HepG2 (cell line): ENCODE results near the gene S100A11. TPM values are rescaled to one million over a fixed set of nuclear protein-coding genes. Genes with fewer than 3 reads are reported as not detected.

Experiments
- ATM ChIP-seq: fragments of 450-650 bp; IDR thresholded peaks from 2 replicates; pipeline ENCODE4 v1.7.1; 2017; ENCODE audit warnings: mild to moderate bottlenecking, borderline replicate concordance
- EP300 ChIP-seq, 3 experiments: sonication (generic) in 1 of 3; formaldehyde crosslinking in 1 of 3; IDR thresholded peaks; 2 replicates each; pipeline versions ENCODE4 v1.5.1 to v1.6.1; 2011 to 2020; ENCODE audit warnings: low read depth in 2 of 3, low read length in 2 of 3, borderline replicate concordance in 1 of 3, improper control_type of control experiment in 1 of 3, mild to moderate bottlenecking in 1 of 3, missing genetic modification reagents in 1 of 3, moderate library complexity in 1 of 3
- ETV5 ChIP-seq: IDR thresholded peaks from 2 replicates; pipeline ENCODE4 v1.6.1; 2018; ENCODE audit warnings: missing biosample characterization, missing genetic modification reagents, inconsistent platforms, borderline replicate concordance
- GFI1 ChIP-seq: sonication (generic); formaldehyde crosslinking; IDR thresholded peaks from 2 replicates; pipeline ENCODE4 v1.5.0; 2020; ENCODE audit warnings: missing genetic modification reagents, mild to moderate bottlenecking, borderline replicate concordance
- HMG20B ChIP-seq: conservative IDR thresholded peaks from 2 replicates; pipeline ENCODE4 v1.6.1; 2016; ENCODE audit warnings: missing genetic modification reagents, missing compliant biosample characterization
- KDM1A ChIP-seq: IDR thresholded peaks from 2 replicates; pipeline ENCODE4 v1.6.1; 2016; ENCODE audit warnings: missing compliant biosample characterization
- KDM4B ChIP-seq: sonication (generic); formaldehyde crosslinking; IDR thresholded peaks from 2 replicates; pipeline ENCODE4 v1.4.0; 2020; ENCODE audit warnings: missing genetic modification reagents
- KLF6 ChIP-seq: IDR thresholded peaks from 2 replicates; pipeline ENCODE4 v1.8.0; 2016; ENCODE audit warnings: missing biosample characterization, missing genetic modification reagents
- MATR3 ChIP-seq: sonication (generic); formaldehyde crosslinking; IDR thresholded peaks from 2 replicates; pipeline ENCODE4 v1.4.0; 2020; ENCODE audit warnings: missing genetic modification reagents
- MAZ ChIP-seq, 2 experiments: sonication (generic) in 1 of 2; formaldehyde crosslinking in 1 of 2; IDR thresholded peaks; 2 replicates each; pipeline versions ENCODE4 v1.5.0 to v1.6.1; 2012 to 2020; ENCODE audit warnings: low read depth in 2 of 2, mild to moderate bottlenecking in 2 of 2, borderline replicate concordance in 1 of 2, improper control_type of control experiment in 1 of 2, low read length in 1 of 2, missing genetic modification reagents in 1 of 2, moderate library complexity in 1 of 2
- MIXL1 ChIP-seq: IDR thresholded peaks from 2 replicates; pipeline ENCODE4 v1.6.1; 2016
- PHF8 ChIP-seq: sonication (generic); formaldehyde crosslinking; IDR thresholded peaks from 2 replicates; pipeline ENCODE4 v1.5.0; 2020; ENCODE audit warnings: missing genetic modification reagents
- POLR2A ChIP-seq, 2 experiments: IDR thresholded peaks; 2 replicates each; pipeline ENCODE4 v1.6.1; 2011; ENCODE audit warnings: low read depth in 2 of 2, low read length in 2 of 2, mild to moderate bottlenecking in 1 of 2, moderate library complexity in 1 of 2; ENCODE audit not compliant: insufficient read depth in 1 of 2
- POLR2AphosphoS5 ChIP-seq: IDR thresholded peaks from 2 replicates; pipeline ENCODE4 v1.6.1; 2012; ENCODE audit warnings: low read depth, low read length
- RARA ChIP-seq: IDR thresholded peaks from 2 replicates; pipeline ENCODE4 v1.6.1; 2016; ENCODE audit warnings: missing genetic modification reagents, missing compliant biosample characterization
- SOX13 ChIP-seq, 3 experiments: fragments of 450-650 bp in 1 of 3; sonication (generic) in 1 of 3; formaldehyde crosslinking in 1 of 3; IDR thresholded peaks in 2 of 3; conservative IDR thresholded peaks in 1 of 3; 2 replicates each; pipeline versions ENCODE4 v1.5.0 to v1.6.1; 2016 to 2020; ENCODE audit warnings: antibody characterized with exemption in 1 of 3, mild to moderate bottlenecking in 1 of 3, missing compliant biosample characterization in 1 of 3, missing genetic modification reagents in 1 of 3, moderate library complexity in 1 of 3
- ZMYM4 ChIP-seq: sonication (generic); formaldehyde crosslinking; IDR thresholded peaks from 2 replicates; pipeline ENCODE4 v1.8.1; 2023; ENCODE audit warnings: mild to moderate bottlenecking, missing genetic modification reagents
- ZNF280B ChIP-seq: sonication (generic); formaldehyde crosslinking; IDR thresholded peaks from 2 replicates; pipeline ENCODE4 v1.5.0; 2020; ENCODE audit warnings: missing genetic modification reagents, mild to moderate bottlenecking, borderline replicate concordance
- ZNF414 ChIP-seq: sonication (generic); formaldehyde crosslinking; IDR thresholded peaks from 2 replicates; pipeline ENCODE4 v1.5.0; 2020; ENCODE audit warnings: missing genetic modification reagents
- ZNF501 ChIP-seq: sonication (generic); formaldehyde crosslinking; IDR thresholded peaks from 2 replicates; pipeline ENCODE4 v1.5.1; 2020; ENCODE audit warnings: mild to moderate bottlenecking, moderate library complexity, missing genetic modification reagents
- ZNF547 ChIP-seq: sonication (generic); formaldehyde crosslinking; IDR thresholded peaks from 2 replicates; pipeline ENCODE4 v1.5.1; 2020; ENCODE audit warnings: mild to moderate bottlenecking, missing genetic modification reagents
- ZNF644 ChIP-seq: IDR thresholded peaks from 2 replicates; pipeline ENCODE4 v1.6.1; 2016; ENCODE audit warnings: low read depth
- ZNF724P ChIP-seq: sonication (generic); formaldehyde crosslinking; IDR thresholded peaks from 2 replicates; pipeline ENCODE4 v1.8.0; 2022; ENCODE audit warnings: missing genetic modification reagents, borderline replicate concordance
- ZNF770 ChIP-seq: sonication (generic); formaldehyde crosslinking; IDR thresholded peaks from 2 replicates; pipeline ENCODE4 v1.5.0; 2020; ENCODE audit warnings: mild to moderate bottlenecking, missing genetic modification reagents
- ZNF792 ChIP-seq: IDR thresholded peaks from 2 replicates; pipeline ENCODE4 v1.6.1; 2016
- ZZZ3 ChIP-seq: sonication (generic); formaldehyde crosslinking; IDR thresholded peaks from 2 replicates; pipeline ENCODE4 v1.4.0; 2020; ENCODE audit warnings: missing genetic modification reagents, mild to moderate bottlenecking, borderline replicate concordance
- polyA plus RNA-seq, 8 experiments: library from polyadenylated mRNA; depleted of rRNA in 3 of 8; stranded (reverse) in 7 of 8; unstranded in 1 of 8; fragments of >200 nt; fragmentation: Illumina TruSeq in 4 of 8; extraction: Trizol in 4 of 8; gene quantifications; 2 replicates each; pipeline versions ENCODE4 v1.2.1 to v1.2.3, GENCODE V29; 2011 to 2016; ENCODE audit warnings: low read depth in 4 of 8, missing spikeins in 1 of 8, mixed read lengths in 1 of 8; ENCODE audit not compliant: insufficient read depth in 1 of 8
- total RNA-seq, 5 experiments: library from RNA; depleted of rRNA; stranded (reverse); fragments of >200 nt; fragmentation: Illumina TruSeq; extraction: Trizol; gene quantifications; 2 replicates each; pipeline ENCODE4 v1.2.3, GENCODE V29; 2016; ENCODE audit warnings: low read depth in 1 of 5

S100A11 gene
- total and polyA plus RNA-seq, 2 of the 13 experiments (the other 11 are each of a cell fraction or from before 2014, with no cell fraction given), result 6.6 to 34.4 TPM

- TF ChIP-seq ZNF414 (CRISPR knock-in tag) (peak; percentile 61; the same call in 1 of the 2 replicates), KLF6 (0 out of 2 replicates have a peak, but pooled peaks have one; percentile 45), ZNF770 (CRISPR knock-in tag) (peak; percentile 51; the same call in 1 of the 2 replicates), ZNF280B (CRISPR knock-in tag) (no peak), EP300 (IDR thresholded peaks at IDR 0.05; ENCODE audit: low read depth in 2 of 2, low read length in 2 of 2) (0 out of 4 replicates have a peak, but pooled peaks of 1 of the 2 experiments have one; percentile 27), EP300 (CRISPR knock-in tag; IDR thresholded peaks at IDR 0.05; ENCODE audit: borderline replicate concordance) (no peak), RARA (CRISPR knock-in tag) (no peak), KDM1A (CRISPR knock-in tag) (no peak), ZMYM4 (peak; percentile 81), ZNF501 (CRISPR knock-in tag) (peak; percentile 40; the same call in 1 of the 2 replicates), ZNF724P (CRISPR knock-in tag) (peak; percentile 85; the same call in 1 of the 2 replicates), HMG20B (CRISPR knock-in tag) (no peak), ZNF547 (CRISPR knock-in tag) (no peak), MIXL1 (CRISPR knock-in tag) (no peak), POLR2AphosphoS5 (peak; percentile 66), ATM (no peak), ZNF644 (0 out of 2 replicates have a peak, but pooled peaks have one; percentile 9), MATR3 (CRISPR knock-in tag) (no peak), ZNF792 (0 out of 2 replicates have a peak, but pooled peaks have one; percentile 20), PHF8 (CRISPR knock-in tag) (peak; percentile 73), ETV5 (CRISPR knock-in tag) (peak; percentile 94), KDM4B (CRISPR knock-in tag) (0 out of 2 replicates have a peak, but pooled peaks have one; percentile 61), MAZ (IDR thresholded peaks at IDR 0.05; ENCODE audit: borderline replicate concordance, low read depth, low read length) (0 out of 2 replicates have a peak, but pooled peaks have one; percentile 28), MAZ (CRISPR knock-in tag; IDR thresholded peaks at IDR 0.05; ENCODE audit: low read depth) (no peak), ZZZ3 (CRISPR knock-in tag) (no peak; the same call in 1 of the 2 replicates), POLR2A (IDR thresholded peaks at IDR 0.05; ENCODE audit: insufficient read depth in 1 of 2, low read depth in 2 of 2, low read length in 2 of 2) (peak; percentile 66 to 68), SOX13 (IDR thresholded peaks at IDR 0.05) (no peak), SOX13 (CRISPR knock-in tag; conservative IDR thresholded peaks at IDR 0.05 in 1 of 2, IDR thresholded peaks at IDR 0.05 in 1 of 2) (no peak), GFI1 (CRISPR knock-in tag) (0 out of 2 replicates have a peak, but pooled peaks have one; percentile 17)
Measured at GRCh38 chr1:152047730-152048415, 11.1 kb upstream of the S100A11 start (continued).
